Mesenchymal stem cell (in vitro differentiated cells and primary cell): ENCODE data around the gene MKNK2.

Source experiments
- DNase-seq: peaks from one replicate; pipeline ENCODE4 v3.0.0-alpha.2; 2013
- H2AFZ ChIP-seq: one replicate; pipeline ENCODE4 v1.6.1; 2013; ENCODE audit warnings: low read depth, mild to moderate bottlenecking, control low read depth, inconsistent platforms, low read length, moderate library complexity
- H2AK5ac ChIP-seq: 2 replicates; pipeline ENCODE4 v1.6.1; 2013; ENCODE audit warnings: low read length, moderate library complexity, mild to moderate bottlenecking, inconsistent platforms; ENCODE audit not compliant: severe bottlenecking
- H2BK120ac ChIP-seq: one replicate; pipeline ENCODE4 v1.6.1; 2013; ENCODE audit warnings: low read depth, mild to moderate bottlenecking, inconsistent platforms, low read length, moderate library complexity
- H2BK12ac ChIP-seq, 2 experiments: one replicate each; pipeline ENCODE4 v1.6.1; 2013; ENCODE audit warnings: inconsistent platforms in 2 of 2, low read length in 2 of 2, mild to moderate bottlenecking in 2 of 2, moderate library complexity in 2 of 2, control low read depth in 1 of 2
- H2BK15ac ChIP-seq: one replicate; pipeline ENCODE4 v1.6.1; 2013; ENCODE audit warnings: mild to moderate bottlenecking, low read depth, inconsistent platforms; ENCODE audit not compliant: poor library complexity, severe bottlenecking
- H2BK5ac ChIP-seq: 2 replicates; pipeline ENCODE4 v1.6.1; 2013; ENCODE audit warnings: low read depth, mild to moderate bottlenecking, low read length, control low read depth, inconsistent platforms; ENCODE audit not compliant: poor library complexity, severe bottlenecking
- H3K14ac ChIP-seq, 2 experiments: one replicate each; pipeline ENCODE4 v1.6.1; 2013; ENCODE audit warnings: inconsistent platforms in 2 of 2, low read length in 2 of 2, control low read depth in 1 of 2, mild to moderate bottlenecking in 1 of 2, moderate library complexity in 1 of 2
- H3K18ac ChIP-seq, 2 experiments: one replicate each; pipeline ENCODE4 v1.6.1; 2013; ENCODE audit warnings: inconsistent platforms in 2 of 2, low read length in 2 of 2, control low read depth in 1 of 2, low read depth in 1 of 2, mild to moderate bottlenecking in 1 of 2
- H3K23ac ChIP-seq, 2 experiments: one replicate each; pipeline ENCODE4 v1.6.1; 2013; ENCODE audit warnings: inconsistent platforms in 2 of 2, low read length in 2 of 2, mild to moderate bottlenecking in 2 of 2, moderate library complexity in 2 of 2, control low read depth in 1 of 2
- H3K27ac ChIP-seq: 2 replicates; pipeline ENCODE4 v1.5.1; 2013; ENCODE audit warnings: mild to moderate bottlenecking, moderate library complexity, low read length, control low read depth, inconsistent platforms; ENCODE audit not compliant: poor library complexity, severe bottlenecking
- H3K27me3 ChIP-seq, 2 experiments: 2 replicates each; pipeline versions ENCODE4 v1.6.1 to v1.7.0; 2013; ENCODE audit warnings: low read length in 2 of 2, mild to moderate bottlenecking in 2 of 2, moderate library complexity in 2 of 2, control low read depth in 1 of 2, inconsistent platforms in 1 of 2; ENCODE audit not compliant: control insufficient read depth in 1 of 2, insufficient read depth in 1 of 2
- H3K36me3 ChIP-seq, 2 experiments: 2 replicates each; pipeline versions ENCODE4 v1.6.1 to v1.7.0; 2013; ENCODE audit warnings: low read length in 2 of 2, control low read depth in 1 of 2, inconsistent platforms in 1 of 2, low read depth in 1 of 2, mild to moderate bottlenecking in 1 of 2; ENCODE audit not compliant: insufficient read depth in 2 of 2, control insufficient read depth in 1 of 2
- H3K4ac ChIP-seq, 2 experiments: one replicate each; pipeline ENCODE4 v1.6.1; 2013; ENCODE audit warnings: inconsistent platforms in 2 of 2, low read length in 2 of 2, mild to moderate bottlenecking in 2 of 2, moderate library complexity in 2 of 2, control low read depth in 1 of 2, low read depth in 1 of 2
- H3K4me1 ChIP-seq: 2 replicates; pipeline ENCODE4 v1.6.1; 2013; ENCODE audit warnings: low read depth, low read length, control low read depth; ENCODE audit not compliant: control insufficient read depth, insufficient read depth
- H3K4me2 ChIP-seq: 2 replicates; pipeline ENCODE4 v1.6.1; 2013; ENCODE audit warnings: low read length, mild to moderate bottlenecking, inconsistent platforms; ENCODE audit not compliant: poor library complexity, severe bottlenecking
- H3K4me3 ChIP-seq, 2 experiments: 2 replicates each; pipeline versions ENCODE4 v1.5.1 to v1.7.0; 2013; ENCODE audit warnings: low read length in 2 of 2, mild to moderate bottlenecking in 2 of 2, control low read depth in 1 of 2, low read depth in 1 of 2; ENCODE audit not compliant: insufficient read depth in 1 of 2
- H3K79me1 ChIP-seq: replicated peaks from 2 replicates; pipeline ENCODE4 v1.6.1; 2013; ENCODE audit warnings: mild to moderate bottlenecking, control low read depth, low read length, inconsistent platforms; ENCODE audit not compliant: poor library complexity, severe bottlenecking
- H3K9ac ChIP-seq: 2 replicates; pipeline ENCODE4 v1.7.0; 2013; ENCODE audit warnings: mild to moderate bottlenecking, low read length, moderate library complexity
- H3K9me3 ChIP-seq: 2 replicates; pipeline ENCODE4 v1.7.0; 2013; ENCODE audit warnings: mild to moderate bottlenecking, low read length; ENCODE audit not compliant: control insufficient read depth
- H4K8ac ChIP-seq: one replicate; pipeline ENCODE4 v1.6.1; 2013; ENCODE audit warnings: inconsistent platforms, mild to moderate bottlenecking, low read length, moderate library complexity
- H4K91ac ChIP-seq: one replicate; pipeline ENCODE4 v1.6.1; 2013; ENCODE audit warnings: mild to moderate bottlenecking, low read length, inconsistent platforms
- WGBS: methylation state at CpG from one replicate; pipeline ENCODE4 v1.1.7; 2013; ENCODE audit warnings: mixed read lengths; 5-methylcytosine and 5-hydroxymethylcytosine counted together

MKNK2 gene

GRCh38 chr19:2022289-2022688 lies 28.8 kb downstream of the MKNK2 start:
- H3K79me1 ChIP-seq: no peaks in the 10 kb centered on the region
- H2AFZ ChIP-seq: no peak overlapping the region
- H3K27me3 ChIP-seq: peaks cover 4 to 7% of the 10 kb centered on the region in 2 experiments
- no peak overlapping the region for H2BK5ac ChIP-seq
- H2BK120ac ChIP-seq: no peak overlapping the region
- H3K9ac ChIP-seq: no peak overlapping the region
- H3K4ac ChIP-seq: no peak overlapping the region
- H2BK12ac ChIP-seq: no peak overlapping the region
- H3K9me3 ChIP-seq: peaks cover 3% of the 10 kb centered on the region
- 98% methylated on average over 2 of the region's 2 CpGs for whole genome bisulfite sequencing
- no peak overlapping the region for H3K23ac ChIP-seq
- no peak overlapping the region for H2BK15ac ChIP-seq
- DNase-seq: no peak
- H4K8ac ChIP-seq: no peak overlapping the region
- no peaks in the 10 kb centered on the region for H3K36me3 ChIP-seq
- H3K4me2 ChIP-seq: no peak overlapping the region
- no peak overlapping the region for H3K14ac ChIP-seq
- no peak overlapping the region for H3K4me3 ChIP-seq
- H3K27ac ChIP-seq: no peak overlapping the region
- H4K91ac ChIP-seq: no peak overlapping the region
- H3K18ac ChIP-seq: no peak overlapping the region
- no peak overlapping the region for H2AK5ac ChIP-seq
- no peaks in the 10 kb centered on the region for H3K4me1 ChIP-seq

GRCh38 chr19:2021453-2022140 lies 29.4 kb downstream of the MKNK2 start:
- no peak overlapping the region for H4K91ac ChIP-seq
- peaks cover 3% of the 10 kb centered on the region for H3K9me3 ChIP-seq
- H3K4me1 ChIP-seq: no peaks in the 10 kb centered on the region
- H2AFZ ChIP-seq: no peak overlapping the region
- no peak overlapping the region for H3K18ac ChIP-seq
- H3K14ac ChIP-seq: no peak overlapping the region
- no peaks in the 10 kb centered on the region for H3K36me3 ChIP-seq
- H3K27me3 ChIP-seq: peaks cover 4 to 7% of the 10 kb centered on the region in 2 experiments
- no peak overlapping the region for H4K8ac ChIP-seq
- peak overlapping the region in 1 of 2 experiments; percentile 39 for H2BK12ac ChIP-seq
- H2BK15ac ChIP-seq: no peak overlapping the region
- no peak overlapping the region for H2AK5ac ChIP-seq
- no peak for DNase-seq
- no peak overlapping the region for H3K27ac ChIP-seq
- 64% methylated on average over 2 of the region's 4 CpGs for WGBS
- no peak overlapping the region for H3K4me2 ChIP-seq
- H2BK120ac ChIP-seq: no peak overlapping the region
- H3K4ac ChIP-seq: no peak overlapping the region
- H3K9ac ChIP-seq: no peak overlapping the region
- H3K79me1 ChIP-seq: no peaks in the 10 kb centered on the region
- no peak overlapping the region for H3K23ac ChIP-seq
- H2BK5ac ChIP-seq: no peak overlapping the region
- H3K4me3 ChIP-seq: no peak overlapping the region

GRCh38 chr19:2018752-2019151 lies 32.3 kb downstream of the MKNK2 start:
- Histone ChIP-seq H3K14ac (no peak overlapping the region), H2BK12ac (no peak overlapping the region), H3K4me2 (no peak overlapping the region), H3K79me1 (peaks cover 12% of the 10 kb centered on the region), H3K4me3 (no peak overlapping the region), H2BK120ac (no peak overlapping the region), H3K36me3 (no peaks in the 10 kb centered on the region), H2BK5ac (no peak overlapping the region), H3K9me3 (no peaks in the 10 kb centered on the region), H4K91ac (no peak overlapping the region), H2AFZ (no peak overlapping the region), H4K8ac (no peak overlapping the region), H2AK5ac (no peak overlapping the region), H3K18ac (no peak overlapping the region), H2BK15ac (no peak overlapping the region), H3K9ac (no peak overlapping the region), H3K23ac (no peak overlapping the region), H3K27me3 (peaks cover 4 to 7% of the 10 kb centered on the region in 2 experiments), H3K27ac (no peak overlapping the region), H3K4me1 (peaks cover 20% of the 10 kb centered on the region), H3K4ac (no peak overlapping the region)
- 92% methylated on average over 12 of the region's 13 CpGs for WGBS
- DNase-seq: no peak

- DNase-seq: peak; percentile 81
- Histone ChIP-seq H3K27me3 (peaks cover 0 to under 1% of the 10 kb centered on the region in 2 experiments), H3K14ac (peak overlapping the region in 1 of 2 experiments; percentile 89), H2AK5ac (peak overlapping the region; percentile 85), H3K4me1 (peaks cover 30% of the 10 kb centered on the region), H3K36me3 (peaks cover 0 to 14% of the 10 kb centered on the region in 2 experiments), H3K4ac (no peak overlapping the region), H2BK12ac (peak overlapping the region; percentile 33 to 80), H2AFZ (no peak overlapping the region), H2BK5ac (peak overlapping the region; percentile 24), H3K79me1 (peaks cover 26% of the 10 kb centered on the region), H3K9ac (peak overlapping the region; percentile 73), H4K8ac (peak overlapping the region; percentile 62), H3K27ac (no peak overlapping the region), H3K4me2 (peak overlapping the region; percentile 33), H3K23ac (no peak overlapping the region), H3K18ac (peak overlapping the region in 1 of 2 experiments; percentile 67), H3K4me3 (peak overlapping the region; percentile 37 to 66), H4K91ac (peak overlapping the region; percentile 73), H2BK120ac (peak overlapping the region; percentile 58), H2BK15ac (no peak overlapping the region), H3K9me3 (no peaks in the 10 kb centered on the region)
- 94% methylated on average over 22 of the region's 23 CpGs for WGBS
Measured at GRCh38 chr19:2016041-2016807, 34.8 kb downstream of the MKNK2 start.
